ENCODE results near the gene WDFY3. TPM values are rescaled to one million over a fixed set of nuclear protein-coding genes. Genes with fewer than 3 reads are reported as not detected.

Gene WDFY3
- total and polyA plus RNA-seq, 9 donors: 13.2 to 90.0 (median 77.4) TPM

- H3K36me3 ChIP-seq: no peaks in the 10 kb centered on the region
- WGBS, 3 donors: 51 to 55% (median 53%) methylated on average over 4 of the region's 4 CpGs
- DNase-seq: no peak
- H3K4me3 ChIP-seq: no peak overlapping the region
- no peaks in the 10 kb centered on the region for H3K9me3 ChIP-seq
- peaks cover 5% of the 10 kb centered on the region for H3K4me1 ChIP-seq (ENCODE audit: insufficient read depth)
- H3K27ac ChIP-seq: no peak overlapping the region
- no peaks in the 10 kb centered on the region for H3K27me3 ChIP-seq
- intact Hi-C loops (cut with DNase I): no loop called here
- no peak for TF ChIP-seq CTCF (IDR thresholded peaks at IDR 0.05)
- TF ChIP-seq EP300 (IDR thresholded peaks at IDR 0.05): no peak
- TF ChIP-seq POLR2A (IDR thresholded peaks at IDR 0.05): no peak
Observed at GRCh38 chr4:84957514-84958420, 8.7 kb downstream of the WDFY3 start.

GRCh38 chr4:84956014-84956413 lies 10.5 kb downstream of the WDFY3 start:
- no peak overlapping the region for H3K27ac ChIP-seq
- DNase-seq: no peak
- 89 to 92% (median 89%) methylated on average over 3 of the region's 3 CpGs for WGBS, 3 donors
- no peaks in the 10 kb centered on the region for H3K27me3 ChIP-seq
- H3K4me3 ChIP-seq: no peak overlapping the region
- no peaks in the 10 kb centered on the region for H3K36me3 ChIP-seq
- H3K4me1 ChIP-seq (ENCODE audit: insufficient read depth): peaks cover 5% of the 10 kb centered on the region
- H3K9me3 ChIP-seq: no peaks in the 10 kb centered on the region
- TF ChIP-seq EP300 (IDR thresholded peaks at IDR 0.05) (no peak), POLR2A (IDR thresholded peaks at IDR 0.05) (no peak)
- intact Hi-C loops (cut with DNase I): no loop called here

- no peak overlapping the region for H3K27ac ChIP-seq
- intact Hi-C loops (cut with DNase I): no loop called here
Observed at GRCh38 chr4:84954982-84955567, 11.4 kb downstream of the WDFY3 start.

GRCh38 chr4:84952776-84953175 lies 13.7 kb downstream of the WDFY3 start:
- Histone ChIP-seq H3K27ac (no peak overlapping the region), H3K9me3 (no peaks in the 10 kb centered on the region), H3K27me3 (no peaks in the 10 kb centered on the region), H3K36me3 (no peaks in the 10 kb centered on the region), H3K4me3 (no peak overlapping the region), H3K4me1 (ENCODE audit: insufficient read depth) (peaks cover 10% of the 10 kb centered on the region)
- TF ChIP-seq CTCF (IDR thresholded peaks at IDR 0.05) (no peak), EP300 (IDR thresholded peaks at IDR 0.05) (no peak), POLR2A (IDR thresholded peaks at IDR 0.05) (no peak)
- no peak for DNase-seq
- 85 to 94% (median 91%) methylated on average over 1 of the region's 1 CpG for WGBS, 3 donors
- intact Hi-C loops (cut with DNase I): no loop called here

More at GRCh38 chr4:84954982-84955567, 11.4 kb downstream of the WDFY3 start:
- Histone ChIP-seq H3K9me3 (no peaks in the 10 kb centered on the region), H3K4me1 (ENCODE audit: insufficient read depth) (peaks cover 4% of the 10 kb centered on the region), H3K27me3 (no peaks in the 10 kb centered on the region), H3K4me3 (no peak overlapping the region), H3K36me3 (no peaks in the 10 kb centered on the region)
- TF ChIP-seq EP300 (IDR thresholded peaks at IDR 0.05) (no peak), POLR2A (IDR thresholded peaks at IDR 0.05) (no peak), CTCF (IDR thresholded peaks at IDR 0.05) (no peak)
- WGBS, 3 donors: 78 to 89% (median 84%) methylated on average over 6 of the region's 6 CpGs
- no peak for DNase-seq

- no peaks in the 10 kb centered on the region for H3K9me3 ChIP-seq
- WGBS, 3 donors: 0 to 52% (median 47%) methylated on average over 1 of the region's 1 CpG
- no peaks in the 10 kb centered on the region for H3K27me3 ChIP-seq
- no peak overlapping the region for H3K4me3 ChIP-seq
- no peak for DNase-seq
- TF ChIP-seq EP300 (IDR thresholded peaks at IDR 0.05) (no peak), CTCF (IDR thresholded peaks at IDR 0.05) (no peak), POLR2A (IDR thresholded peaks at IDR 0.05) (no peak)
- H3K4me1 ChIP-seq (ENCODE audit: insufficient read depth): peaks cover 12% of the 10 kb centered on the region
- no peak overlapping the region for H3K27ac ChIP-seq
- intact Hi-C loops (cut with DNase I): no loop called here
- no peaks in the 10 kb centered on the region for H3K36me3 ChIP-seq
Observed at GRCh38 chr4:84952004-84952403, 14.5 kb downstream of the WDFY3 start.
